CD4-positive, alpha-beta T cell treated with Interleukin-15 for 1 hour (primary cell): Measurements from ENCODE around the gene DMD.
"Not testable (repeated sequence)": the region's sequence is repeated elsewhere in the genome, so short reads cannot be mapped to it uniquely, and the experiment has no call there.

Experiments
- DNase-seq: peaks from one replicate; pipeline ENCODE4 v3.0.0-alpha.2; 2020

Gene DMD

GRCh38 chrX:33149580-33149979 is 61.8 kb downstream of the DMD start:
- DNase-seq, result no peak

GRCh38 chrX:33149085-33149484 is 62.3 kb downstream of the DMD start:
- DNase-seq, result no peak

- DNase-seq, result no peak
Observed at GRCh38 chrX:33142331-33142730, 69.0 kb downstream of the DMD start.

- DNase-seq, result no peak
Observed at GRCh38 chrX:33138677-33139249, 72.6 kb downstream of the DMD start.

- DNase-seq, result no peak
Observed at GRCh38 chrX:33134164-33134563, 77.2 kb downstream of the DMD start.

GRCh38 chrX:33133320-33133719 is 78.0 kb downstream of the DMD start:
- DNase-seq, result no peak

- no peak for DNase-seq
Observed at GRCh38 chrX:33132569-33132968, 78.8 kb downstream of the DMD start.

GRCh38 chrX:33129607-33130006 is 81.7 kb downstream of the DMD start:
- no peak for DNase-seq

- DNase-seq, result no peak
Observed at GRCh38 chrX:33128048-33128805, 83.1 kb downstream of the DMD start.

GRCh38 chrX:33126469-33126868 is 84.9 kb downstream of the DMD start:
- no peak for DNase-seq

- no peak for DNase-seq
Observed at GRCh38 chrX:33109858-33110257, 101.5 kb downstream of the DMD start.

- no peak for DNase-seq
Observed at GRCh38 chrX:33106737-33107136, 104.6 kb downstream of the DMD start.

GRCh38 chrX:33095079-33095478 is 116.3 kb downstream of the DMD start:
- DNase-seq, result no peak

GRCh38 chrX:33087411-33087810 is 123.9 kb downstream of the DMD start:
- no peak for DNase-seq

GRCh38 chrX:33086886-33087285 is 124.5 kb downstream of the DMD start:
- DNase-seq, result no peak

GRCh38 chrX:33082371-33082770 is 129.0 kb downstream of the DMD start:
- no peak for DNase-seq

- no peak for DNase-seq
Observed at GRCh38 chrX:33078273-33078672, 133.1 kb downstream of the DMD start.

GRCh38 chrX:33073660-33074059 is 137.7 kb downstream of the DMD start:
- DNase-seq, result not testable (repeated sequence)

GRCh38 chrX:33065415-33065814 is 145.9 kb downstream of the DMD start:
- no peak for DNase-seq

- no peak for DNase-seq
Observed at GRCh38 chrX:33062041-33062440, 149.3 kb downstream of the DMD start.

GRCh38 chrX:33053001-33053400 is 158.3 kb downstream of the DMD start:
- no peak for DNase-seq

- DNase-seq, result no peak
Observed at GRCh38 chrX:33045882-33046281, 165.5 kb downstream of the DMD start.

GRCh38 chrX:33045245-33045644 is 166.1 kb downstream of the DMD start:
- no peak for DNase-seq

GRCh38 chrX:33041141-33041540 is 170.2 kb downstream of the DMD start:
- no peak for DNase-seq

- no peak for DNase-seq
Observed at GRCh38 chrX:33032700-33033099, 178.6 kb downstream of the DMD start.
